Measurements from ENCODE around the gene FGF14. TPM values are rescaled to one million over a fixed set of nuclear protein-coding genes. Genes with fewer than 3 reads are reported as not detected.

FGF14 gene
- total RNA-seq = 1 to 10 TPM in 1 of 4 donors, under 1 TPM in 2, not detected in 1; 0.28 to 2.3 (median 0.35) TPM

- H3K4me3 ChIP-seq = peak within 1 kb of the TSS; percentile 31 to 58 (median 48)
Measured at GRCh38 chr13:102401766-102402165, at the start of gene FGF14. FGF14 (minus strand) TSS chr13:102402048.

GRCh38 chr13:102443249-102443648 is 41.4 kb upstream of the FGF14 start:
- no peak overlapping the region for H3K4me3 ChIP-seq
- H3K36me3 ChIP-seq = no peaks in the 10 kb centered on the region
- no peak overlapping the region for H3K27ac ChIP-seq
- H3K27me3 ChIP-seq = no peaks in the 10 kb centered on the region
- TF ChIP-seq POLR2A (IDR thresholded peaks at IDR 0.05) = no peak
- no peak for TF ChIP-seq CTCF (IDR thresholded peaks at IDR 0.05)
- no peaks in the 10 kb centered on the region for H3K4me1 ChIP-seq
- H3K9me3 ChIP-seq = no peaks in the 10 kb centered on the region
- no peak for DNase-seq

More at GRCh38 chr13:102401766-102402165, at the start of gene FGF14:
- Histone ChIP-seq H3K36me3 (no peaks in the 10 kb centered on the region), H3K4me1 (peaks cover 0 to 12% (median 5%) of the 10 kb centered on the region in 4 donors), H3K27ac (peak within 1 kb of the TSS in 1 of 4 donors; percentile 57), H3K27me3 (no peaks in the 10 kb centered on the region), H3K9me3 (no peaks in the 10 kb centered on the region)
- DNase-seq = no peak
- TF ChIP-seq CTCF (IDR thresholded peaks at IDR 0.05) (no peak), POLR2A (IDR thresholded peaks at IDR 0.05) (no peak)

- TF ChIP-seq POLR2A (IDR thresholded peaks at IDR 0.05) = no peak
- no peak for TF ChIP-seq CTCF (IDR thresholded peaks at IDR 0.05)
- no peaks in the 10 kb centered on the region for H3K36me3 ChIP-seq
- no peak for DNase-seq
- no peak overlapping the region for H3K4me3 ChIP-seq
- no peak overlapping the region for H3K27ac ChIP-seq
- H3K27me3 ChIP-seq = no peaks in the 10 kb centered on the region
- H3K9me3 ChIP-seq = no peaks in the 10 kb centered on the region
- H3K4me1 ChIP-seq = no peaks in the 10 kb centered on the region
Measured at GRCh38 chr13:102441085-102441484, 39.2 kb upstream of the FGF14 start.

- Histone ChIP-seq H3K27ac (no peak overlapping the region), H3K27me3 (no peaks in the 10 kb centered on the region), H3K9me3 (no peaks in the 10 kb centered on the region), H3K36me3 (no peaks in the 10 kb centered on the region), H3K4me3 (no peak overlapping the region), H3K4me1 (no peaks in the 10 kb centered on the region)
- no peak for DNase-seq
- TF ChIP-seq POLR2A (IDR thresholded peaks at IDR 0.05) = no peak
- TF ChIP-seq CTCF (IDR thresholded peaks at IDR 0.05) = no peak
Measured at GRCh38 chr13:102440259-102440936, 38.5 kb upstream of the FGF14 start.

- peaks cover 0 to 11% (median 0%) of the 10 kb centered on the region in 4 donors for H3K9me3 ChIP-seq
- no peak for DNase-seq
- TF ChIP-seq POLR2A (IDR thresholded peaks at IDR 0.05) (no peak), CTCF (IDR thresholded peaks at IDR 0.05) (no peak)
- H3K27ac ChIP-seq = no peak overlapping the region
- no peaks in the 10 kb centered on the region for H3K27me3 ChIP-seq
- H3K4me1 ChIP-seq = no peaks in the 10 kb centered on the region
- no peaks in the 10 kb centered on the region for H3K36me3 ChIP-seq
- H3K4me3 ChIP-seq = no peak overlapping the region
Measured at GRCh38 chr13:102422690-102423089, 20.8 kb upstream of the FGF14 start.

All from Peyer's patch (tissue), 4 donors.